ENCODE data around the gene PAQR5.
A peak's percentile ranks its signal among the peaks of the same experiment; 100 is the strongest.

The PAQR5 gene

GRCh38 chr15:69408841-69409240 is 110.1 kb downstream of the PAQR5 start:
- ChIA-PET POLR2A (ENCODE audit: low non-redundant PET) (no interaction called here), CTCF (interaction anchor here (0.6 kb wide), 1 partner anchor 152 kb away, joined by 5 read pairs; no protein-coding TSS in a partner anchor)
- DNase-seq (ENCODE audit: low spot score): no peak
- no peak overlapping the region for H3K27ac ChIP-seq
- no peak for TF ChIP-seq CTCF (conservative IDR thresholded peaks at IDR 0.05; ENCODE audit: low read depth)

GRCh38 chr15:69410248-69410874 is 111.6 kb downstream of the PAQR5 start:
- CTCF ChIA-PET: interaction anchor here (0.6 to 1.8 kb wide), 8 partner anchors 11 to 753 kb away, joined by 3 to 10 read pairs (median 4); no protein-coding TSS in a partner anchor
- peak; percentile 91 for DNase-seq (ENCODE audit: low spot score)
- TF ChIP-seq CTCF (conservative IDR thresholded peaks at IDR 0.05; ENCODE audit: low read depth): peak; percentile 81
- POLR2A ChIA-PET (ENCODE audit: low non-redundant PET): no interaction called here
- H3K27ac ChIP-seq: no peak overlapping the region

- CTCF ChIA-PET: interaction anchor here (0.6 to 0.8 kb wide), 3 partner anchors 24 to 460 kb away, joined by 3 read pairs; no protein-coding TSS in a partner anchor
- POLR2A ChIA-PET (ENCODE audit: low non-redundant PET): no interaction called here
Observed at GRCh38 chr15:69412274-69412673, 113.6 kb downstream of the PAQR5 start.

GRCh38 chr15:69412701-69413100 is 114.0 kb downstream of the PAQR5 start:
- H3K27ac ChIP-seq: no peak overlapping the region
- DNase-seq (ENCODE audit: low spot score): no peak
- TF ChIP-seq CTCF (conservative IDR thresholded peaks at IDR 0.05; ENCODE audit: low read depth): no peak
- CTCF ChIA-PET: interaction anchor here (0.6 to 0.8 kb wide), 3 partner anchors 24 to 460 kb away, joined by 3 read pairs; no protein-coding TSS in a partner anchor
- POLR2A ChIA-PET (ENCODE audit: low non-redundant PET): no interaction called here

More at GRCh38 chr15:69412274-69412673, 113.6 kb downstream of the PAQR5 start:
- TF ChIP-seq CTCF (conservative IDR thresholded peaks at IDR 0.05; ENCODE audit: low read depth): no peak
- no peak overlapping the region for H3K27ac ChIP-seq
- DNase-seq (ENCODE audit: low spot score): no peak

GRCh38 chr15:69413822-69414700 is 115.3 kb downstream of the PAQR5 start, which contains the start of gene KIF23:
Gene KIF23, plus strand, starts transcription at chr15:69414349. Its CDS starts 117 bp downstream, at chr15:69414466.
- ChIA-PET CTCF (interaction anchor here (0.6 to 0.7 kb wide), 3 partner anchors 9 to 212 kb away, joined by 3 read pairs; no protein-coding TSS in a partner anchor), POLR2A (ENCODE audit: low non-redundant PET) (interaction anchor here (0.6 to 1.4 kb wide), 2 partner anchors 38 to 339 kb away, joined by 3 to 5 read pairs; partner anchors contain the start of gene RPLP1)
- peak within 1 kb of the TSS; percentile 95 for H3K27ac ChIP-seq
- no peak for TF ChIP-seq CTCF (conservative IDR thresholded peaks at IDR 0.05; ENCODE audit: low read depth)
- DNase-seq (ENCODE audit: low spot score): peak; percentile 99

- no peak for TF ChIP-seq CTCF (conservative IDR thresholded peaks at IDR 0.05; ENCODE audit: low read depth)
- POLR2A ChIA-PET (ENCODE audit: low non-redundant PET): interaction anchor here (1.4 kb wide), 1 partner anchor 38 kb away, joined by 5 read pairs; the partner anchor contains the start of gene RPLP1
- CTCF ChIA-PET: interaction anchor here (0.6 to 0.7 kb wide), 3 partner anchors 10 to 213 kb away, joined by 3 to 5 read pairs (median 3); no protein-coding TSS in a partner anchor
- peak; percentile 86 for DNase-seq (ENCODE audit: low spot score)
- peak overlapping the region; percentile 95 for H3K27ac ChIP-seq
Observed at GRCh38 chr15:69414701-69415167, 116.0 kb downstream of the PAQR5 start.

Data from RWPE1 (cell line).